HG02938 (cell line): Measurements from ENCODE around the gene FAM20A.
"Not testable (repeated sequence)": the region's sequence is repeated elsewhere in the genome, so short reads cannot be mapped to it uniquely, and the experiment has no call there.

Source experiments
- ATAC-seq: cut with Tn5 transposase; IDR thresholded peaks from one replicate; pipeline ENCODE4 v1.9.1; 2021; ENCODE audit warnings: mild to moderate bottlenecking, moderate library complexity; ENCODE audit not compliant: unreplicated experiment

FAM20A gene

DNA sequence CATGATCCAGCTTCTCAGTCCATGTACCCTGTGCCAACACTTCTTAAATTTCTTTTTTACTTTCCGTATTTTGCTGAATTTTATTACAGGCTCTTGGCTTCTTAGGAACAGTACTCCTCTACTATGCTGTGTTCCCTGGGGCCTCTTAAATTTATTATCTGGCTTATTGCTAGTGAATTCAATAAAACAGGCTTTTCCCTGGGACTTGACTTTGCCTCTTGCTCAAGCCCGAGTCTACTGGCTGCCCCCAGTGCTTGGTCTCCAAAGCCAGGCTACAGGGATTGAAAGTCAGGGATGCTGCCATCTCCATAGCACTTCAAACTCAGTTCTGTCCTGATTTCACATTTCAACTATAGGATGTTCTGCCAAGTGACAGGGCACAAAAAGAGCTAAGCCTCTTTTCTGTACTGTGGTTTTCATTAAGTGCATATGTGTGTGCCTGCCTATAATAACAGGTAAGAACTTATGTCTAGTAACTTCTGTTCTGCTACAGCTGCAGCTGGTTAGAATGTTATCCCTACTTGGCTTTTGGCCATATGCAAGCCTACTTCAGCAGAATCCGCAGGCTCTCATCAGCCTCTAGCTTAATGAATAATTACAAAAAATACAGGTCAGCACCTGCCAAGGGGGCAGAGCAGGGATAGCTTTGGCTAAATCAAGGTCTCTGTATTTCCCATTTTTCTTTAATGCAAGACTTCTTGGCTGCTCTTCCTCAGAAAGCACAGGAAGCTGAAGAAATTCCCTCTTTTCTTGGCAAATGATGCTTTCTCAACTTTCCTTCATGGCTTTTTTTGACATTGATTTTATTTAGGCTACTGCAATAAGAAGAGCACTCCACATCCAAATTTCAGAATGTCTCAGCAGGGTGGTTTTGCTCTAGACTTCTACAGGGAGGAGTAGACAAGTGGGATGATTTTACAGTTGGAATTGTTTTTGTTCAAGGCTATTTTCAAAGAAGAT lies 8.2 kb downstream of the FAM20A start:
- ATAC-seq: no peak

DNA sequence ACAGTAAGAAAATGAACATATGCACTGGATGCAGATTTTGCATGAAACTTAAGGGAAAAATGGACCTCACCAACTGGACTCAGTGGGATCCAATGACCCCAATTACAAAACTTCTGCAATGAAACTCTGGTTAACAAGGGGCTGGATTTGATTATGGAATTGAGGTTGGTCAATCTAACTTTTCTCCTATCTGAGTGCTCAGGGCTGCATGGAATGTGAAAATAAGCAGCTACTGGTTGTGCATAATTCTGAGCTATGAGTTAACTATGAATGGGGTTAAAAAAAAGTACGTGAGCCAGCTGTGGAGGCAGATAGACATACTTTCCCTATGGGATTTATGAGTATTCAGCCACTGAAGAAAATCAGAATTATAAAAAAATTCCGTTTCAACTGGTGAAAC lies 9.2 kb downstream of the FAM20A start:
- no peak for ATAC-seq

GRCh38 chr17:68591583-68591982 lies 9.6 kb downstream of the FAM20A start:
- ATAC-seq: no peak

DNA sequence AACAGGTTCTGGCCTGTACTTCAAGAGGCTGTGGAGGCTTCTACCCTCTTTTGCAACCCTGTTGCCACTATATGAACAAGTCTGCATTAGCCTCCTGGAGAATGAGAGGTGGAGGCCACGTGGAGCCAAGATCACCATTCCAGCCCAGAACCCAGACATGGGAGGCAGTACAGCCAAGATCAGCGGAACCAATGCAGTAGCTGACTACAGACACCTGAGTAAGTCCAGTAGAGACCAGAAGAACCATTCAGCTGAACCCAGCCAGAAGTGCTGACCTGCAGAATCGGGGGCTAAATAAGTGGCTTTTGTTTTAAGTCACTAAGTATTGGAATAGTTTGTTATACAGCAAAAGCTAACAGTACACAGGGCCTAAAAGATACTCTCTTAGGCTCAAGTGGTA lies 12.1 kb downstream of the FAM20A start:
- ATAC-seq: no peak

DNA sequence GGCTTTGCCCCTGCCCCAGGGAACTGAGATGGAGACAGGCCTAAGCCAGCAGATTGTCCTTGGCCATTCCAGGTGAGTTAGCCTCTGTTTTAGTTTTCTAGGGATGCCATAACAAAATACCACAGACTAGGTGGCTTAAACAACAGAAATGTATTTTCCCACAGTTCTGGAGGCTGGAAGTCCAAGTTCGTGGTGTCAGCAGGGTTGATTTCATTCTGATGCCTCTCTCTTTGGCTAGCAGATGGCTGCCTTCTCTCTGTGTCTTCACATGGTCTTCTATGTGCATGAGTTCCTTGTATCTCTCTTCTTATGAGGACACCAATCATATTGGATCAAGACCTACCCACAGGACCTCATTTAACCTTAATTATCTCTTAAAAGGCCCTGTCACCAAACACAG lies 12.8 kb downstream of the FAM20A start:
- no peak for ATAC-seq

DNA sequence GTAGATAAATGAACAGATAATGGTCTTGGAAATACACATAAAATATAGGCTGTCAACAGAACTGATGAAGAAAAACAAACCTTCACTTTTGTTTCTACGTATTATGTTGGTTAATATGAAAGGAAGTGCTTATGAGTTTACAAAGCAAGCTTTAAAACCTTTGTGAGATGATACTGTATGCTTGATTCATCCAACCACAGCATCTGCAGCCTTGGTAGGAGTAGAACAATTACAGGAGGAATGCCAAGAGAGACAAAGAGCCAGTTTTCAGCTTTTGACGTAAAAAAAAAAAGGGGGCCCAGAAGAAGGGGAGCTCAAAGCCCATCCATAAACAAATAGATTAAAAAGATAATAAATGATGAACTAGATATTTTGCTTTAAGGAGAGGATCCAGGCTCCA lies 13.3 kb downstream of the FAM20A start:
- ATAC-seq: no peak

DNA sequence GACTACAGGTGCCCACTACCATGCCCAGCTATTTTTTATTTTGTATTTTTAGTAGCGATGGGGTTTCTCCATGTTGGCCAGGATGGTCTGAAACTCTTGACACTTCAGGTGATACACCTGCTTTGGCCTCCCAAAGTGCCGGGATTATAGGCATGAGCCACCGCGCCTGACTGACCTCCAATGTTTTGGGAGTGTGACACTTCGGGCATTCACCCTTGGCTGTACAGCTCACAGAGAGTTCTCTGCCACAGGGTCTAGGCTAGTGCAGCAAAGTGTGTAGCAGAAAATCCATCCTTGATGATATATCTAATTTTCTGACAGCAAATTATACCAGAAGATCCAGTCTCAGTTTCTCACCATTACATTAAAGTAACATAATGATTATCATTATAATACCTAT lies 14.1 kb downstream of the FAM20A start:
- no peak for ATAC-seq

DNA sequence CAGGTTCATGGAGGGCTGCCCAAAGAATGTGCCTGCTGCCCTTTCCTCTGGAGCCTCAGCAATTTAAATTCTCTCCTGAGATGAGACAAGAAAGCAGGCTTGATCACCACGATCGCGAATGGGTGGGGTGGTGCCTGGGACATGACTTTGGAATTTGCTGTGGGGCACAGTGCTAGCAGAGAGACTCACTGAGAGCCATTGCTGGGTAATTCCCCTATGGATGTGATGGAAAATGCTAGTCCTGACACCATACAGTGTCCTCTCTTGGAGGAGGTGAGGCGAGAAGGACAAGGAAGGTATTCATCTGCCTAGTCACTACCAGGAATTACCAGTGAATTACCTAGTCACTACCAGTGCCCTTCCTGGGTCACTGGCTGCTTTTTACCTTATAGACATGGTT lies 15.5 kb downstream of the FAM20A start:
- no peak for ATAC-seq

- no peak for ATAC-seq
Observed at GRCh38 chr17:68584581-68585303, 16.4 kb downstream of the FAM20A start.

- ATAC-seq: not testable (repeated sequence)
Observed at GRCh38 chr17:68582867-68583266, 18.3 kb downstream of the FAM20A start.

- no peak for ATAC-seq
Observed at GRCh38 chr17:68581863-68582645, 19.1 kb downstream of the FAM20A start.

DNA sequence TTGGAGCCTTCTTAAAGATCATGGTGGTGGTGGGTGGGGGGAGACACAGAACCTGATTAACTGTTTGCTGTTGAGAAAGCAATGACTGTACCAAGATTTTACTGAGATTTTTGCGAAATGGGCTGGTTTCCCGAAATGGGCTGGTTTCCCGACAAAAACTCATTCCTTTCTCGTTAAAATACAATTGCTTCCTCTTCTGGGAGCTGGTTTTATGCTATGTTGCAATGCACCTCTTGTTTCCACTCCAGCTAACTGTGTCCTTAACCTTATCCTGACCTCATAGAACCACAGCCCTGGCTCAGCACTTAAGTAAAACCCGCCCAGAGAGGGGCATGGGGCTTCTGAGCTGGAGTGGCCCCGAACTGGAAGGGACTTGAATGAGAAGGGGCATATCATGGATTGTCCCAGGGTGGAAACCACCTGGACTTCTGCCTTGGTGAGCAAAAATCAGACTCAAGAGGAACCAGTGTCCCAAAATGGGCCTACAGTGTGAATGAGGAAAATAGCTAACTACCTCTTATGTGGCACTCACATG lies 20.9 kb downstream of the FAM20A start:
- ATAC-seq: no peak

DNA sequence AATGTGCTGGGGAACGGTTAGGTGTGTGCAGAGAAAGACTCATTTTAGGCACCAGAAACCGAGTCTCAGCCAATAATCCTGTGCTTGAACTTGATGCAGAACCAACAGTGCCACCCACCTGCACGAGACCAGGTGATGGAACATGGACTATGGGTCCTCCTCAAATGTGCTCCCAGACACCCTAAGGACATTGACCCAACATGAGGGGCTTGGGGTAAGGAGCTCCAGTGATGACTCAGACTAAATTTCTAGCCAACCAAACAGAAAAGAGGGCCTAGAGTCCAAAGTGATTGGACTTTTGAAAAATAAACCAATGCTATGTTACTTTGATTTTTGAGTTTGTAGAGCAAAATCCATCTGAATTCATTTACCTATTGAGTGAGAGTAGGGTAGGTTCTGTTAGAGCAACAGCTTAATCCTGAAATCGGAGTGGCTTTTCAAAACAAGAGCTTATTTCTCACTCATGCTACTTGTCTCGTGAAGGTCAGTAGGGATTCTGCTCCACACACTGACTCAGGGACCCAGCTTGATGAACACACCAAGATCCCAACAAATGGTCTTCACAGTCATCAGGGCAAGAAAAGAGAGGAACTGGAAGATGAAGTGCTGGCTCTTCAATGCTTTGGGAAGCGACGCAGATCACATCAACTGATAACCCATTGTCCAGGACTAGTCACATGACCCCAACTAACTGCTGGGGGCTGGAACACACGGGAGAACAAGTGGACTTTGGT lies 21.8 kb downstream of the FAM20A start:
- no peak for ATAC-seq

DNA sequence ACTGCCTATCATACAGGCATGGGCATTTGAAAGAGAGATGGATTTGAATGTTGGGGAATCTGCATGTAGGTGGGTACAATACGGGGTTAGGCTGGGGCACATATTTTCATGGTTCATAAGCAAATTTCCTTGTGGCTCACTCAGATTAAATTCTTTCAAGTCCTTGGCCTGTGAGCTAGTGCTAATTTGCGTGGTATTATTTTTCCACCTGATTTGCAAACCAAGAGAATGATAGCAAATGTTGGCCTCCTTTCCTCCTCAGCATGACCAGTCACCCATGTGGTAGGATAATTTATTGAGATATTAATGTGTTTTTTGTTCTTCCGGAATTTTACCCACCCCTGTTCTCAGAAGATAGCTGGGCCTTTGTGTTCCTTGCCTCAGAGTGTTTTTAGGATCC lies 22.9 kb downstream of the FAM20A start:
- ATAC-seq: no peak

GRCh38 chr17:68577497-68577821 lies 23.7 kb downstream of the FAM20A start:
- ATAC-seq: no peak

DNA sequence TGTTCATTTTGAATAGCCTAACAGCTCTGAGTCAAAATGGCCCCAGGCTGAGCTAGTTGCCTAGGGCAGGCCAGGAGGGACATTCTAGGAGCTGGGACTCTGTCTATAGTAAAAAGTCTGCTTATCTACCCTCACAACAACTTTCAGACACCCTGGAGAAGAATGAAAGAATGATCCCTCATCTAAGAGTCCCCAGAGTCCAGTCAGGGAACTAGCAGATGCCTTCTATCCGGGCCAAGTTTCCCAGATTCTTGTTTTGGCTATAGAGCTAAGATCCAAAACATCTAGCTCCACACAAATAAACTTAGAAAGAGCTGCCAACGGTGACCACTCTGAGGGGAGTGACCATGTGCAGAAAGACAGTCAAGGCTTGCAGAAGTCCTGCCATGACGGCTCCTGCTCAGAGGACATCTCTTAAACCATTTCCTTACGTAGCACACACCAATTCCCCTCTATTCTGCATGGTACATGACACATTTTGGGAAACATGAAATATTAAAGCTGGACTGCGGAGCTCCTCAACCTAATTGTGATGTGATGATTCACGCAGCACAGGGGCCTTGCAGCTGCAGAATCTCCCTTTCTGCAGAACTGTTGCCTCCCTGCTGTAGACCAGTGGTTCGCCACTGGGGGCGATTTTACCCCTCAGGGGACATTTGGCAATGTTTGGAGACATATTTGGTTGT lies 24.2 kb downstream of the FAM20A start:
- ATAC-seq: no peak

- no peak for ATAC-seq
Observed at GRCh38 chr17:68576137-68576536, 25.0 kb downstream of the FAM20A start.

- ATAC-seq: no peak
Observed at GRCh38 chr17:68573338-68573737, 27.8 kb downstream of the FAM20A start.

- ATAC-seq: no peak
Observed at GRCh38 chr17:68572138-68572842, 28.9 kb downstream of the FAM20A start.
